HG03460 (cell line): ENCODE measurements around the gene PIM3.

ENCODE experiments used
- ATAC-seq: cut with Tn5 transposase; IDR thresholded peaks from one replicate; pipeline ENCODE4 v1.9.1; 2021; ENCODE audit not compliant: unreplicated experiment

The PIM3 gene

DNA sequence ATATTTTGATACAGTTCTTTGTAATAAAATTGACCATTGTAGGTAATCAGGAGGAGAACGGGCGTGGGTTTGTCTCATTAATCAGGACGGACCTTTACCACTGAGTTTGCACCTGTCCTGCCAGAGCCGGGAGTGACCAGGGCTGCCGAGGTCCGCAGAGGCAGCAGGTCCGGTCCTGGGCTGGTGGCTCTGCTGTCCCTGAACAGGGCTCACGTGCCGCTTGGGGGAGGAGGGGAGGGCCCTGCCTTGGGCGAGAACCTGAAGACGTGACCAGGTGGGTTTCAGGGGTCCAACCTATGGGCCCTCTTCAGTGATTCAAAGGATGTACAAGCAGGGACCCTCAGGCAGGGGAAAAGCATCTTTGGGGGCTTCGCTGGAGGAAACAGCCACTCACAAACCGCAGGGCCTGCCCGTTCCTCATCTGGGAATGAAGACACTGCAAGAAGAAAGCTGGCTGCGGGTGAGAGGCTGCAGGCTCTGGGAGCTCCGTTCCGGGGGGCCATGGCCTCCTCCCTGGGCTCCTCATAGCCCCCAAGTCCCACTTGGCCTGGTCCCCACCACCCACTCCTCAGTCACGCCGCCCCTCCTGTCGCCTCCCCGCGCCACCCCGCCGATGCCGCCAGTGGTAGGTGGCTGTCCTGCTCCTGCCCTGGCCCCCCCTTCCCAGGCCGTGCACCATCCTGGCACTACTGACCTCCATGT lies 32.9 kb upstream of the PIM3 start:
- ATAC-seq: no peak

DNA sequence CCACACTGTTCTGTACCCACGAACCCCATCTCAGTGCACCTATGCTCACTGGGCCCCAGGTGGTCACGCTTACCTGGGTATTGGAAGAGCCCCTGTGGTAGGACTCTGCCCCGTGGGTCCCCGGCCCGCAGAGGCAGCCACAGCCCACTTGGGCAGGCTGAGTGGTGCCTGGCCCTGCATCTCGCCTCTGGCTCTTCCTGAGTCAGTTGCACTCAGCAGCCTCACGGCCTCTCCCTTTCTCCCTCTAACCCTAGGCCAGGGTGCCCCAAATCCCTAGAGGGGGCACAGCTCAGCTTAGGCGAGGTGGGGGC lies 32.4 kb upstream of the PIM3 start:
- ATAC-seq: no peak

DNA sequence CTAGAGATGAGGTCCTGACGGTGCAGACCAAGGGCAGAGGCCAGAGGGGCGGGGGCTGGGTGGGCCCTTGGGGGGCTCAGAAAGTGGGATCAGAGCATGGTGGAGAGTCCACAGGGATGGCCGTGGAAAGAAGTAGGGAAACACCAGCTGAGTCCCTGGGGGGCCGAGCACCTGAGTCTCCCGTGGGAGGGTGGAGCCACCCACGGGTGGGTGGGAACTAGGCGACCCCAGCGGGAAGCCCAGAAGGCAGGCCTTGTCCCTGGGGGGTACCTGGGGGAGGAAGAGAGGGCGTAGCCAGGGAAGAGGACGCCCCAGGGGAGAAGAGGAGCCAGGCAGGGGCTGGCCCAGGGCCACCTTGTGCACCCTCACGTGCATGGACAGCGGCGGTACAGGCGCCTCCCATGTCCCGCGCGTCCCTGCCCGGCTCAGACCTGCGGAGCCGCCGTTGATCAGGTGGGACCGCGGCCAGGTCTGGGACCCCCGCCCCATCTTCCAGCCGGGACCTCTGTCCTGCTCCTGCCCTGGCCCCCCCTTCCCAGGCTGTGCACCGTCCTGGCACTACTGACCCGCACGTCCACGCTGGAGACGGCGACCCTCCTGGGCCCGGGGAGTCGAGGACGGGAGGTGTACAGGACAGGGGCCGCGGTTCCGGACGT lies 31.9 kb upstream of the PIM3 start:
- ATAC-seq: no peak

DNA sequence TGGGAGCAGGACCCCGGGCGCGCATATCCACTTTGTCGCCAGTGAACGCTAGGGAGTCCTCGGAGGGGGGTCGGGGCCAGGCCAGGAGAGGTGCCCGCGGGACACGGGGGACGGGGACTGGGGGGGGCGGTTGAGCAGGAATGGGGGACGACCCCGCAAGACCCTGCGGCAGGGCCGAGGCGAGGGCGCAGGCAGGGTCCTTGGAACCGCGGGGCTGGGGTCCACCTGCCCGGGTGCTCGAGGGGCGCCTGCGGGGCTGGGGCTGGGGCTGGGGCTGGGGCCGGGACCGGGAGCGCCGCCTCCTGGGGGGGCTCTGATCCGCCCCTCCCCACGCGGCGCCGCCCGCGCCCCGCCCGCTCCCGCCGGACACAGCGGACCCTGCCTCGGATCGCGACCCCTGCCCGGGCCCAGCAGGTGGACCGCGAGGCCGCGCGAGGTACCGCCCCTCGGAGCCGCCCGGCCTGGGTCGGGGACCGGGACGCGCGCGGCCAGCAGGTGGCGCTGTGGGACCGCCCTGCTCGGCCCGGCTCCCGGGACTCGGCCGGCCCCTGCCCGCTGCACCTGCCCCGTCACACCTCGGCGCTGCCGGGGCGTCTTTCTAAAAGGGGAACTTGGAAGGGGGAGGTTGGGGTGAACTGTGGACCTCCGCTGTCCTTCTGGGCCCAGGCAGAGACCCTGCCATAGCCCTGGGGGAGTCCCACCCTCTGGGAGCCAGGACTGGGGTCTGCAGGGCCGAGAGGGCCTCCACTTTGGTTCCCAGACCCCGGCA lies 31.2 kb upstream of the PIM3 start:
- no peak for ATAC-seq

DNA sequence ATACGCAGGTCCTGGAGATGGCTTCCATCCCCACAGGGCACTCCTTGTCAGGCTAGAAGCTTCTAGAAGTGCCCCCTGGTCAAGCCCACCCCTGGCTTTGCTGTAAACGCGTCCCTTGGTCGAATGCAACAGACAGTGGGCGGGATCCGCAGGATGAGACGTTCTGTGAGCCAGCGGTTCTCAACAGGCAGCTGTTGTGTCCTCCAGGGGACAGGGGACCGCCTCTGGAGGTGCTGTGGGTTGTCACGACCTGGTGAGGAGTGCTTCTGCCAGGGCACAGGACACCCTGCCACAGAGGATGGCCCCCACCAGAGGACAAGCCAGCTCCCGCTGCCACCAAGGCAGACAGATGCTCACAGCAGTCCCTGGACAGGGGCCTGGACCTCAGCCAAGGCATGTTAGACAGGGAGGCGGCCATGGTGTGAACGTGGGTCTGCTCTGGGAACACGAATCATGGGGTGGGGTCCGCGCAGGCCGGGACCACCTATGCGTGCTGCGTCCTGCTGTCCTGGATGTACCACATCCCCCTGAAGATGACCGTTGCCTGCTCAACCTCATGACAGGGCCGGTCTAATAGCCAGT lies 30.5 kb upstream of the PIM3 start:
- no peak for ATAC-seq

DNA sequence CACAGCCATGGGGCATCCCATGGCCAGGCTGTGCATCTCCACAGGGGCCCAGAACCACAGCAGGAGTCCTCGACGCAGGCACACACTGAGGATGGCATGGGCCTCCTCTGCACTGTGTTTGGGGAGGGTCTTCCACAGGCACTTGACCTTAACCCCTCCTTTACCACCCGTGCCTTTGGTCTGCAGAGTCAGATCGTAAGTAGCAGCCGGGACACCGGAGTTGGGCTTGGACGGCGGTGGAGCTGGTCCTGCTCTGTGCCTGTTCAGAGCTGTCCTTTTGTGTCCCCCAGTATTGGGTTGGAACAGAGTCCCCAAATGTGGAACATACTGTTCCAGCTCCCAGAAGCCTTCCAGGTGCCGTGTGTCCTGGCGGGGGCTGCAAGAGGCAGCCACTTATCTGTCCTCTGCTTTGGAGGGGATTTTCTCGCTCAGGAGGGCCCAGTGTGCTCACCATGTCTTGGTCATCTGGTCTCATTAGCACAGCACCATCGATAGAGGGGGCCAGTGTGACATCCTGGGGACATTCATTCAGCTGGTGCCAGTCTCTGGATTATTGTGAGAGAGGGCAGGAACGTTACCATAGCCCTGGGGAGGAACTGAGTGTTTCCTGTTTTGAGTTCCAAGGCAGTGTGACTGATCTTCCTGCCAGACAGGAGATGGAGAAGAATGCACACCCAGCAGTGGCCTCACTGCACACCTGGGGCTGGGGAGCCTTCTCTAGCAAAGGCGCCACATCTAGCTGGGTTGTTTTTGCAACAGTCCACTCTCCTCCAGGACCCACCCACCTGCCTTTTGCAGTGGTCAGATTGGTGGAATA lies 29.8 kb upstream of the PIM3 start:
- no peak for ATAC-seq

DNA sequence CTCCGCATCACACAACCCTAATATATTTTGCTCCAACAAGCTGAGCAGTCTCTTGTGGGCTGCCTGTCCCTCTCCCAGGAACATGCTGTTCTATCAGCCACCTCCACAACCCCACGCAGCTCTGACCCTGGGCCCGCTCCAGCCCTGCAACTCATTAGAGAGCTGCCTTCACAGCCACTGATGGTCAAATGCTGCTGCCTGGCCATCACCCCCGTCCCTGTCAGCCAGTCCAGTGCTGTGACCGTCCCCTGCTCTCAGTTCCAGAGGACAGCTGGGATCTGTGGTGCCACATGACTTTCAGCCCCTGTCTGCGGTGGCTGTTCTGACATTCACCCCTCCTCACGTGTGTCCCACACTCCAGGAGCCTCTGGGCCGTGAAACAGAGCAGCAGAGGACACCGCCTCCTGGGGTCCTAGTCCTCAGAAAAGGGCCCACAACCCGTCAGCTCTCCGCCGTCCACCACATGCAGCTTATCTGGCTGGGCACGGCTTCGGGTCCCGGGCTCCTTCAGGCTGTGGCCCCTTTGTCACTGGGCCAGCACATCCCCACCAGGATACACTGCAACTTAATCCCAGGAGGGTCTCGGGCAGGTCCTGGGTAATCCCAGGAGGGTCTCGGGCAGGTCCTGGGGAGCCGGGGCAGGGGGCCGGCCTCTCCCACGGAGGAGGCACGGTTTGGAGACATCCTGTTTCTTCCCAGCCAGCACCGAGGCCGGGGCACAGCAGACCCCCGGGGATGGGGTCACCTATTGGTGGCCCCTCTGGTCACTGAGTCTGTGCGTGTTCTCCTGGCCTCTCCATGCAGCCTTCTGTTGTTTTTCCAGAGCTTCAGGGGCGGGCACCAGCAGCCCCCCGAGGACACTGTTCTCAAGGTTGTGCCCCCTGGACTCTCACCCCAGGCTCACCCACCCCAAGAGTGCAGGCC lies 27.1 kb upstream of the PIM3 start:
- ATAC-seq: no peak

DNA sequence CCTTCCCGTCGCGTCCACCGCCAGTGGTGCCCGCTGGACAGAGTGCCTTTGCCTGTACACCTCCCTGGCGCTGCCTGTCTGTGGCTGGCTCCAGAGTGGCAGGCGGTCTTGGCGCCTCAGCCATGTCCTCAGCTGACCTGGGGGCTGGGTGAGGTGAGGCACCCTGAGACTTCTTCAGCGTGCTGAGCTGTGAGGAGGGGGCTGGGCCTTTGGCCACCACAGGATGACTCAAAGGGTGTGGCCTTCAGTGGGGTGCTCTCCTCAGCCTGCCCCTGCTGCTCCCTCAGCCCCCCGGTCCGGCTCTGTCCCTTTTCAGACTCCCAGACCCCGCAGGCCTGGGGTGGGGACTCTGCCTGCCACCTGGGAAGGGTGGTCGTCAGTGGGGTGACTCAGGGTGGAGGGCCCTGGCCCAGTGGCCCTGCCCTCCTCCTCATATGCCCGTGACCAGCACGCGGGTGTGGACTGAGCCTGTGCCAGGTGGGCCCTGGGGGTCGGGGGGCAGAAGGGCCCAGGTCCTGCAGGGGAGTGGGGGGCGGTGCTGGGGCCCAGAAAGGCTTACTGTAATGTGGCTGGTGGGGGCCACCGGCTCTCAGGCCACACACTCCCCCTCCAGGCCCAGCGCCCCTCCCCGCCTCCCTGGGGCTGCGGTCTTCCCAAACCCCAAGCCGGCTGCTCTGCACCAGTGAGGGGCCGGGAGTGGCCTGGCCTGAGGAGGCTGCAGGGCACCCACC lies 26.2 kb upstream of the PIM3 start:
- ATAC-seq: no peak

DNA sequence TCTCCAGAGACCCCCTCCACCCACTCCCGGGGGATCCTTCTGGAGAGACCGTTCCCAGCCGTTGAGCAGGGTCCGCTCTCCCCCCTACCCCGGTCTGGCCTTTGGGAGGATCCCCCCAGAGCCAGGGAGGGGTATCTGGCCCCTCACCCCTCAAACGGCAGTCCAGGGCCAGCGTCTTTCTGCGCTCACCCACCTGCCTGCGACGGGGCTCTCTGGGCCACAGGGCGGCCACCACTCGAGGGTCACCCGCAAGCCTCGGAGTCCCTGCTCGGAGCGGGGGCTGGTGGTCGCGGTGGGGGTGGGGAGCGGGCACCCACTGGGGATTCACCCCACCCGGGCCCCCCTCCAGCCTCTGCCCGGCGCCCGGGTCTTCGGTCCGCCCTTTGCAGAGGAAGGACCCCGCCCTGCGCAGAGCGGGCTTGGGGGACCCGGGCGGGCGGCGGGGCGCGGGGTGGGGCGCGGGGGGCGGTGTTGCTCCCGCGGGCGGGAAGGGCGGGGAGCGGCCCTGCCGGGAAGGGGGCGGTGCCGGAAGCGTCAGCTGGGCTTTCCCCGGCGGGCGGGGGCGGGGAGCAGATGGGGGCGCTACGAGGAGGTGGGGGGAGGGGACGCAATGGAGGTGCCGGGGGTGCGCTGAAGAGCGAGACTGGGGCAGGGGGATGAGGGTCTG lies 25.5 kb upstream of the PIM3 start:
- no peak for ATAC-seq

DNA sequence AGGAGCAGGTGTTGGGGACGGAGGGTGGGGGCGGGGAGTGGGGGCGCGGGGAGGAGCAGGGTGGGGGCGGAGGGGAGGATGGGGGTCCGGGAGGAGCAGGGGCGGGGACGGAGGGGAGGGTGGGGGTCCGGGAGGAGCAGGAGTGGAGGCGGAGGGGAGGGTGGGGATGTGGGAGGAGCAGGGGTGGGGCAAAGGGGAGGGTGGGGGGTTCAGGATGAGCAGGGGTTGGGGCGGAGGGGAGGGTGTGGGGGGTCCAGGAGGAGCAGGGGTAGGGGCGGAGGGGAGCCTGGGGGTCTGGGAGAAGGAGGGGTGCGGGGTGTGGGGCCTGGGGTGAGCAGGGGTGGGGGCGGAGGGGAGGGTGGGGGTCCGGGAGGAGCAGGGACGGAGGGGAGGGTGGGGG lies 25.0 kb upstream of the PIM3 start:
- ATAC-seq: no peak

DNA sequence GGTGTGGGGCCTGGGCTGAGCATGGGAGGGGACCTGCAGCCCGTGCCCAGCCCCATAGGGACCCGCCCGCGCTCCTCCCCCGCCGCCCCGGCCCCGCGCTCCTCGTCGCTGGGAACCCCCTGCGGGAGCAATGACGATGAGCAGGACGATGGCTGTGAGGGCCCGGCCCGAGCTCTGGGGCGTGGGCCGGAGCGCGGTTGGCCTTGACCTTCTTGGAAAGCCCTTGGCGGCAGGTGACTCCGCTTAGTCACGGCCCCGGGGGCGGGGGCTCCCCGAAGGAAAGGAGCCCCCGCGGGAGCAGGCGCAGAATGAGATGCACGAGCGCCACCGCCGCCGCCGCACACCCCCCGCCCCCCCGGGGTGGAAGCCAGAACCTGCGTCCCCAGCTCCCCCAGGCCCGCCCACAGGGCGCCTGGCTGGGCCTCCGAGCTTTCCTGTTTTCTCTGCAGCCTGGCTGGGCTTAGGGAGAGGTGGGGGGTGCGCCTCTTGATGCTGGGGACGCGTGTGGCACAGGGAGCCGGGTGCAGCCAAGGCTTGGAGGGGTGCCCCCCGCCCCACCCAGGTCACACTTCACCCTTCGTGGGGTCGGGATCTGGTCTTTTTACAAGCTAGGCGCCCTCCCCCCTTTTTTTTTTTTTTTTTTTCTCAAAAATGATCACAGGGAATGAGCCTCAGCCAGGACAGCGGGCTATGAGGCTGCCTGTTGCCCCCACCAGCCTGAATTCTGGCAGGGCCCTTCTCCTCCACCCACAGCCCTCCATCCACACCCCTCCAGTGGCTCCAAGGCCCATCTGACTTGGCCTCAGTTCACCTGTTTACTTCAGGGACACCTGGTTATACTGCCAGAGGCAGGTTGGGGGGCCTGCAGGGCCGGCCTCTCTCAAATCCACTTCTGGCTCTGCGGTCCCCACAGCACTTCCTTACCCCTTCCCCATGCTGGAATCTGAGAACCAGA lies 24.3 kb upstream of the PIM3 start:
- peak; percentile 54 for ATAC-seq

DNA sequence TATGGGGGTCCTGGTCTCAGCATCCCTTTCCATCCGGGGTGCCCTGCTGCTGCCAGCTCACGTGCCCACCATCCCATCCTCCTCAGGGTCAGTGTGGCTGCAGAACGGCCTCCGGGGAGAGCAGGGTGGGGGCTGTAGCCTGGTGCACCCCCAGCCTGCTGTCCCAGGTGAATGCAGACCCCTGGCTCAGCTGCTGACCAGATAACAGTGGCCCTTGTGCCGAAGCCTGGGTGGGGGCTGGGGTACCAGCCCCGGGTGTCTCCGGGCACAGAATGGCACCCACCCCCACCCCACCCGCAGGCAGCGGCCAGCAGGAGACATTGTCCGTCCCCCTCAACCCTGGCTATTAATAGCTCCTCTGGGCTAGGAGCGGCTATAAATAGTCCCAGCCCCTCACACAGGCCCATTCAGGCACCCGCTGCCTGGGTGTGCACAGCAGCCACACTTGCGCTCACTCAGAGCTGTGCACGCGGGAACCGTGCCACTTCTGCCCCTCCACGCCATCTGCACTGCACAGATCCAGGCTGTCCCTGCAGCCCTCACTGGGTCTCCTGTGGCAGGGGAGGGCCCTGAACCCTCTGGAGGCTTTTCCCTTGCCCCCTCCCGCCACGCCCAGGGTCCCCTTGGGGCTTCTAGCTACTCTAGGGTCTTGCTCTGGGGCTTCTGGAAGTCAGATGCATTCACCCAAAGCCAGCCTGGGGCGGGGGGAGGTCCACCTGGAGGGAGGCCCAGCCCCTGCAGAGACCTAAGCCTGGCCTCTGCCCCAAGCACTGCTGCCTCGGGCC lies 23.4 kb upstream of the PIM3 start:
- ATAC-seq: no peak

DNA sequence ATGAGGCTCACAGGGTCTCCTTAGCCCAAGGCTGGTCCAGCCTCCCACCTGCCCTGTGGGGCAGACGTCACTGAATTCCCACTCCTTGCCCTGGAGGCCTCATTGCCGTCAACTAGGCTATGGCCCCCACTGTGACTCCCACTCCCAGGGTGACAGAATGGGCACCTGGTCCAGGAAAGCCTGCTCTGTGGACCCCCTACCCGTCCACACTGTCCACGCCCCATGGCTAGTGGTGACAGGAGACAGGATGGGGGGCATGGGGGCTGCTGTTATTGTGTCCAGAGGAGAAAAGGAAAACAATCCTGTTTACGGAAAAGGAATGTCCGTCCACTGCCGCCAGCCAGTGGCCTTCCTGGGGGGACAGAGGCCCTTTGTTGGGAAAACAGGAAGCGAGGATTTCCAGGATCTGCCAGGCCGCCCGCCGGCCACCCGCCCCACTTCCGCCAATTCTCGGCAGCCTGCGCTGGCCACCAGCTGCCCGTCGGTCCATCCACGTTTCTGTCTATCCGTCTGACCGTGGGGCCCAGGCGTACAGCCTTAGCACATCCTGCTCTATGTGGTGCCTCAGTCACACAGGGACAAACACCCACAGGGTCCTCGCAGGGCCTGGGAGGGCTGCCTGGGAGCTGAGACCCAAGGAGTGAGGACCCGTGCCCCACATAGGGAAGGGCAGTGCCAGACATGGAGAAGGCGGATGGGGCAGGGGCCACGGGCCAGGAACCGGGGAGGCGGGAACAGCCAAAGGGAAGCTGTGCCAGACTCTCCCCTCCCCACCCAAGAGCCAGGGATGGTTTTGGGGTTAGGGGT lies 22.6 kb upstream of the PIM3 start:
- no peak for ATAC-seq

DNA sequence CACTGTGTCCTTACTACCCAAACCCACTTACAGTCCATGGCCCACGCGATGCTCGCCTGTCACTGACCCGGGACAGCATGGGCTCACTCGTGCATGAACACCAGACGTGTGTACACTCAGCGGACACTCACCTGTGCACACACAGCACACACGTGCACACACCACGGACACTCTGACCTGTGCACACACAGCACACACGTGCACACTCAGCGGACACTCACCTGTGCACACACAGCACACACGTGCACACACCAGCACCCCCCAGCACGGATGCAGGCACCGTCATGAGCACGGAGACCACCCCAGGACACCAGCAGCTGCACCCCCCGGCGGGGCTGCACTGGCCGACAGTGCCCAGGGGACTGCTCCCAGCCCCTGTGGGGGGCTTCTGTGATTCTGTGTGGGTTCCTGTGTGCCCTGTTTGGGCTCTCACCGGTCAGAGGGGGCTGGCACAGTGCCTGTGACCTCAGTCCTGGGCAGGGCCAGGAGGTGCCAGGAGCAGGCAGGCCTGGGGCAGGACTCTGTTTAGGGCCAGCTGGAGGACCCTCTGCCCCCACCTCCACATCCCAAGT lies 21.9 kb upstream of the PIM3 start:
- ATAC-seq: no peak

DNA sequence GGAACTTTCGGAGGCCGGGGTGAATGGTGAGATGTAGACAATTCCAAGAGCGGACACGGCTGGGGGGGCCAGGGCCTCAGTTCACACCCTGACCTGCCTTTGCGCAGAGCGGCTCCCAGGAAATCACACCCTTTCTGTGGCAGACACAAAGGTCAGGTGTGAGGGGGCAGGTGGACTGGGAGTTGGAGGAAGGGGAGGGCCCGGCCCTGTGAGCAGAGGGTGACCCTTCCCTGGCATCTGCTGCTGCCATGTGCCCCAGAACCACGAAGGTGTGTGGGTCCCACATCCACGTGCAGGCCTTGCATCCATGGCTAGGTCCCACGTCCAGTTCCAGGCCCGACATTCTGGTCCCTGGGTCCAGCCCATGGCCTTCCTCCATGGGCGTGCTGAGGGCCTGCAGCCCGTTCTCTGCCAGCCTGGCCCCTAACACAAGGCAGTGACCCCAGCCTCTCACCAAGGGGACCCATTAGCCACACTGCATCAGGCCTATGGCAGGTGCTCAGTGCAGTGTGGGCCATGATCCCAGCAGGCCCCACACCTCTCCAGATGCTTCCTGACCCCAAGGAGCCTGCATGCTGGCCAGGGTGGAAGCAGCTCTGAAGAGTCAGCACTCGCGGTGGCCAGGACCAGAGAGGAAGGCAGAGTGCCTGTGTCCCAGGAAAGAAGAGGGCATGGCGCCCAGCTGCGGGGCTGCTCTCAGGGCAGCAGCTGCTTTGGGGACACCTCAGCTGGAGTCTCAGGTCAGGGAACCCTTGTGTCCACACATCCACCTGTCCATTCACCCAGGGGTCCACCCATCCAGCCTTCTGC lies 18.9 kb upstream of the PIM3 start:
- ATAC-seq: no peak
